Measurements from ENCODE around the gene ARHGAP42.

Gene ARHGAP42

DNA sequence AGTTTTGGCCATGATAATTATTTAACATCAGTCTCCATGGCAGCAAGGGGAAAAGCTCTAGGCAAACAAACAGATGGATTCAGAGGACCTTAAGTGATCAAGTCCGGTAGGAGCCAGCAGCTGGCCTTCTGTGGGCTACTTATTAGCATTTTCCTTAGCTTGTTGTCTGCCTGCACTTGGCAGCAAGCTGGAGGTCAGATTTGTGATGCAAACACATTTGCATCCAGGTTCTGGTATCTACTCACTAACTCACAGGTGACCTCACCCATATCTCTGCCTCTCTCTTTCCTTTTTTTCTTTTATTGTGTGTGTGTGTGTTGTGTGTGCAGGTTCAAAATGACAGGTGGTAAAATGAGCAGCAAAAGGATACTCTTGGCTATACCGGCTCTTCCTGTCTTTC, 32.3 kb downstream of the ARHGAP42 start:
- Mint-ChIP-seq H3K4me1 (ENCODE audit: low read depth) (no peaks in the 10 kb centered on the region), H3K36me3 (ENCODE audit: low read depth) (no peaks in the 10 kb centered on the region), H3K27ac (no peak overlapping the region), H3K27me3 (no peaks in the 10 kb centered on the region), H3K4me3 (no peak overlapping the region), H3K9me3 (no peaks in the 10 kb centered on the region)
- intact Hi-C loops (cut with micrococcal nuclease), result no loop called here

DNA sequence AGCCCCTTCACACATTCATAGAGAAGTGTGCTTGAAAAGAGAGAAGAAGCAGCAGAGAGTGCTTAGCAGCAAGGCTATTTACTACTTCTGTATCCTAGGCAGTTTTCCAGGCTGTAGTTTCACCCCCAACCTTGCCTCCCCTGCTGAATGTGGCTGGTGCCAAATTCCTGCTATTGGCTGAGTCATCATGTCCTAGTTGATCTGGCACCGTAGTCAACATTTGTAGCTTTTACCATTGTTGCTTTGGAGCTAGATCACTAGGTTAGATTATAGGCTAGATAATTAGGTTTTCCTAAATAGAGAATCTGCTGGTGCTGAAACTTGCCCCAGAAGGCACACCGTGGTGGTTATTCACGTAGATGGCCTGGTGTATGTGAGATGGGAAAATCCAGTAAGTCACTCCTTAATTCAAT, 32.7 kb downstream of the ARHGAP42 start:
- intact Hi-C loops (cut with micrococcal nuclease), result no loop called here
- H3K27me3 Mint-ChIP-seq, result no peaks in the 10 kb centered on the region
- no peaks in the 10 kb centered on the region for H3K36me3 Mint-ChIP-seq (ENCODE audit: low read depth)
- no peaks in the 10 kb centered on the region for H3K4me1 Mint-ChIP-seq (ENCODE audit: low read depth)
- no peaks in the 10 kb centered on the region for H3K9me3 Mint-ChIP-seq
- H3K4me3 Mint-ChIP-seq, result no peak overlapping the region
- no peak overlapping the region for H3K27ac Mint-ChIP-seq

DNA sequence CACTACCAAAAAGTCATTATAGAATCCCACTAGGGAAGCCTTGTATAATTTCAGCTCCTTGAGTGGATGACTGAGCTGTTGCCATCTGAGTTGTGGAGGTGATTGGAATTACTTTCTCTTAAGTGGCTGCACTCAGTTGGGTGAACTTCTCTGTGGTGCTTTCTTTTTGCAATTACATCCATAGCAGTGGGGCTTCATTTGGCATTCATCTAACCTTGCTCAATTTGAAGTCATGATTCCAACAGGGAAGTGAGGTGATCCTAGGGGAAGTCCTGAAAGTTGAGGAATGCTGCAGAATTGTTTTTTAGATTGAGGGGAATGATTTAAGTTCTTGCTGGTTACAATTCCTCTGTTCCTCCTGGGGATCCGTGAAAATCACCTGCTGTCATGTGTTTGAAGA, 39.6 kb downstream of the ARHGAP42 start:
- Mint-ChIP-seq H3K4me3 (no peak overlapping the region), H3K27ac (no peak overlapping the region), H3K9me3 (no peaks in the 10 kb centered on the region), H3K4me1 (ENCODE audit: low read depth) (no peaks in the 10 kb centered on the region), H3K36me3 (ENCODE audit: low read depth) (no peaks in the 10 kb centered on the region), H3K27me3 (no peaks in the 10 kb centered on the region)
- intact Hi-C loops (cut with micrococcal nuclease), result no loop called here

GRCh38 chr11:100727410-100727809, 40.3 kb downstream of the ARHGAP42 start:
- H3K27me3 Mint-ChIP-seq, result no peaks in the 10 kb centered on the region
- H3K4me3 Mint-ChIP-seq, result no peak overlapping the region
- no peaks in the 10 kb centered on the region for H3K9me3 Mint-ChIP-seq
- H3K27ac Mint-ChIP-seq, result no peak overlapping the region
- intact Hi-C loops (cut with micrococcal nuclease), result no loop called here
- no peaks in the 10 kb centered on the region for H3K4me1 Mint-ChIP-seq (ENCODE audit: low read depth)
- H3K36me3 Mint-ChIP-seq (ENCODE audit: low read depth), result no peaks in the 10 kb centered on the region

DNA sequence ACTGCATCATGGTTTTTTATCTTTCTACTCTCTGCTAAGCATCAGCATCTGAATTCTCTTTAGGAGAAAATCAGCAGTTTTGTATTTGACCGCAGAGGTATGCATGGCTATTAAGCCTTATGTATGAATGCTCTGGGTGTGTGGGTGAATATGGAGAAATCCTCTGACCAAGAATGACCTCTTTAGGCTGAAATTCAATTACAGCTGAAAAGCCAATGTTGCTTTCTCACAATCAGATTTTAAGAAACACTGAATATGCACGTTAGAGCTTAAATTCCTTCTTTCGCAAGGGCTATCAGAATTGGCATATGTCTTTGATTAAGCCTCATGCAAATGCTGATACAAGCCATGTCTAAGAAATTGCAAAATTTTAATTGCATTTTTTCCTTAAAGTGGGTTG, 43.2 kb downstream of the ARHGAP42 start:
- H3K36me3 Mint-ChIP-seq (ENCODE audit: low read depth), result no peaks in the 10 kb centered on the region
- H3K27ac Mint-ChIP-seq, result no peak overlapping the region
- H3K4me3 Mint-ChIP-seq, result no peak overlapping the region
- no peaks in the 10 kb centered on the region for H3K9me3 Mint-ChIP-seq
- no peaks in the 10 kb centered on the region for H3K27me3 Mint-ChIP-seq
- intact Hi-C loops (cut with micrococcal nuclease), result no loop called here
- no peaks in the 10 kb centered on the region for H3K4me1 Mint-ChIP-seq (ENCODE audit: low read depth)

DNA sequence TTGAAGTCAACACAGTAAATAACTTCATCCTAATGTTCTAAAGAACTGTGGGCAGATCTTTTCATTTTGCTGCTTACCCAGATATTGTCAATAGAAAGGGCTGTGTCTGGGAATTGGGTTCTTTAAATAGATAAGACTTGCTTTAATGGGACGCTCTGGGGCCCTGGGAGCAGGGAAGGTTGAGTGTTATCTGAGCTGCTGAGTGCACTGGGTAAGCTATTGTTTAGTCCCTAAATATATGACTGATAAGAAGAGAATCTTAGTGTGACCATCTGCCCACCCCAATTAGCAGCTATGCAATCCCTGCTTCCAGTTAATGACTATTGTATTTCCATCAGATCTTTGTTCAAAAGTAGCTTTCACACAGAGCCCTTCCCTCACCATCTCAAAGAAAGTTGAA, 44.4 kb downstream of the ARHGAP42 start:
- H3K36me3 Mint-ChIP-seq (ENCODE audit: low read depth), result no peaks in the 10 kb centered on the region
- intact Hi-C loops (cut with micrococcal nuclease), result no loop called here
- no peaks in the 10 kb centered on the region for H3K9me3 Mint-ChIP-seq
- no peaks in the 10 kb centered on the region for H3K4me1 Mint-ChIP-seq (ENCODE audit: low read depth)
- H3K27ac Mint-ChIP-seq, result no peak overlapping the region
- H3K4me3 Mint-ChIP-seq, result no peak overlapping the region
- H3K27me3 Mint-ChIP-seq, result no peaks in the 10 kb centered on the region

DNA sequence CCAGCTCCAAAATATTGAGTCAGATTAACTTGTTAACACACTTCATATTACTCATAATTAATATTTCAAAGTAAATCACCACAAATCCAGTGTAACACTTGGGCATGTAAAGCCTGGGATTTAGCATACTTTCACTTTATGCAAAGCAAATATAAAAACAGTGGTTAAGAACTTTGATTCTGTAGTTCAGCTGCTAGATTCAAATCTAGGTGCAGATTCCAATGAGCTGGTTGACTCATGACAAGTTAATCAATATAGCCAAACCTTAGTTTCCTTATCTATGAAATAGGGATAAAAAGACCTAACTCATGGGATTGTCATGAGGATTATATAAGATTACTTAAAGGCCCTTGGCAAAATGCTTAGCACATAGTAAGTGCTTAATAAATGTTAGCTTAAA, 45.9 kb downstream of the ARHGAP42 start:
- Mint-ChIP-seq H3K27me3 (no peaks in the 10 kb centered on the region), H3K9me3 (no peaks in the 10 kb centered on the region), H3K27ac (no peak overlapping the region), H3K4me1 (ENCODE audit: low read depth) (no peaks in the 10 kb centered on the region), H3K36me3 (ENCODE audit: low read depth) (no peaks in the 10 kb centered on the region), H3K4me3 (no peak overlapping the region)
- intact Hi-C loops (cut with micrococcal nuclease), result no loop called here

- Mint-ChIP-seq H3K4me1 (ENCODE audit: low read depth) (no peaks in the 10 kb centered on the region), H3K4me3 (no peak overlapping the region), H3K27me3 (no peaks in the 10 kb centered on the region), H3K36me3 (ENCODE audit: low read depth) (no peaks in the 10 kb centered on the region), H3K27ac (no peak overlapping the region), H3K9me3 (no peaks in the 10 kb centered on the region)
- intact Hi-C loops (cut with micrococcal nuclease), result no loop called here
Observed at GRCh38 chr11:100734743-100735527, 47.8 kb downstream of the ARHGAP42 start.

GRCh38 chr11:100735949-100736675, 49.0 kb downstream of the ARHGAP42 start:
- Mint-ChIP-seq H3K4me1 (ENCODE audit: low read depth) (peaks cover 2% of the 10 kb centered on the region), H3K4me3 (no peak overlapping the region), H3K27me3 (no peaks in the 10 kb centered on the region), H3K27ac (no peak overlapping the region), H3K9me3 (no peaks in the 10 kb centered on the region), H3K36me3 (ENCODE audit: low read depth) (no peaks in the 10 kb centered on the region)
- intact Hi-C loops (cut with micrococcal nuclease), result no loop called here

- Mint-ChIP-seq H3K9me3 (no peaks in the 10 kb centered on the region), H3K27ac (no peak overlapping the region), H3K4me3 (no peak overlapping the region), H3K27me3 (no peaks in the 10 kb centered on the region), H3K36me3 (ENCODE audit: low read depth) (no peaks in the 10 kb centered on the region), H3K4me1 (ENCODE audit: low read depth) (peaks cover 14% of the 10 kb centered on the region)
- intact Hi-C loops (cut with micrococcal nuclease), result no loop called here
Observed at GRCh38 chr11:100738701-100739270, 51.7 kb downstream of the ARHGAP42 start.

GRCh38 chr11:100739666-100740065, 52.6 kb downstream of the ARHGAP42 start:
- intact Hi-C loops (cut with micrococcal nuclease), result no loop called here
- no peaks in the 10 kb centered on the region for H3K27me3 Mint-ChIP-seq
- no peak overlapping the region for H3K4me3 Mint-ChIP-seq
- peaks cover 14% of the 10 kb centered on the region for H3K4me1 Mint-ChIP-seq (ENCODE audit: low read depth)
- no peaks in the 10 kb centered on the region for H3K36me3 Mint-ChIP-seq (ENCODE audit: low read depth)
- H3K27ac Mint-ChIP-seq, result no peak overlapping the region
- H3K9me3 Mint-ChIP-seq, result peaks cover 3% of the 10 kb centered on the region

GRCh38 chr11:100740440-100740839, 53.4 kb downstream of the ARHGAP42 start:
- peaks cover 14% of the 10 kb centered on the region for H3K4me1 Mint-ChIP-seq (ENCODE audit: low read depth)
- no peaks in the 10 kb centered on the region for H3K27me3 Mint-ChIP-seq
- H3K4me3 Mint-ChIP-seq, result no peak overlapping the region
- peaks cover 9% of the 10 kb centered on the region for H3K9me3 Mint-ChIP-seq
- intact Hi-C loops (cut with micrococcal nuclease), result no loop called here
- no peak overlapping the region for H3K27ac Mint-ChIP-seq
- H3K36me3 Mint-ChIP-seq (ENCODE audit: low read depth), result no peaks in the 10 kb centered on the region

GRCh38 chr11:100741866-100742625, 55.0 kb downstream of the ARHGAP42 start:
- H3K36me3 Mint-ChIP-seq (ENCODE audit: low read depth), result no peaks in the 10 kb centered on the region
- H3K4me1 Mint-ChIP-seq (ENCODE audit: low read depth), result peaks cover 14% of the 10 kb centered on the region
- H3K9me3 Mint-ChIP-seq, result peaks cover 9% of the 10 kb centered on the region
- no peaks in the 10 kb centered on the region for H3K27me3 Mint-ChIP-seq
- no peak overlapping the region for H3K4me3 Mint-ChIP-seq
- no peak overlapping the region for H3K27ac Mint-ChIP-seq
- intact Hi-C loops (cut with micrococcal nuclease), result no loop called here

DNA sequence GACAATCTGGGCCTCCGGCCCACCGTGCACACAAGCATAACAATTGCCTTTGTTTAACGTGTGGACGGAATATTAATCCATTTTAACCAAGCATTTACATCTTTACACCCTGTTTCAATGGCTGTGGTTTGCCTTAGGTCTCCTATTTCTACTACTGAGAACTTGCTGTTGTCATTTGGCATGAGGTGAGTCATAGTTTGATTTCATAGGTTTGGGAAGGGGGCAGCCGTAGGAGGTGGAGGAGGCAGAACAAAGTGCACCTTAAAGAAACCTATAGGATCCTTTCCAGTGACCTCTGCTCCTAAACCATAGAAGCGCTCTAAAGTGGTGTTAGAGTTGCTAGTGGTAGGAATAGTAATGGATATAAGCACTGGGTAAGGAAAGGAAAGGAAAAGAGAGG, 59.4 kb downstream of the ARHGAP42 start:
- intact Hi-C loops (cut with micrococcal nuclease), result no loop called here

More for the DNA sequence above, 59.4 kb downstream of the ARHGAP42 start:
- H3K4me3 Mint-ChIP-seq, result no peak overlapping the region
- H3K36me3 Mint-ChIP-seq (ENCODE audit: low read depth), result no peaks in the 10 kb centered on the region
- peaks cover 9% of the 10 kb centered on the region for H3K4me1 Mint-ChIP-seq (ENCODE audit: low read depth)
- no peaks in the 10 kb centered on the region for H3K27me3 Mint-ChIP-seq
- peaks cover 31% of the 10 kb centered on the region for H3K9me3 Mint-ChIP-seq
- no peak overlapping the region for H3K27ac Mint-ChIP-seq

Data from dendritic cell treated with granulocyte-macrophage colony-stimulating factor and Interleukin-4, amounts not matched to agents 40 ng/mL and 50 ng/mL, for 4 days (primary cell).